Tibial nerve (tissue), 4 donors: ENCODE results near the gene ARID4A. TPM values are rescaled to one million over a fixed set of nuclear protein-coding genes. Genes with fewer than 3 reads are reported as not detected.

Experiments used
- DNase-seq, 2 donors: peaks; one replicate each; pipeline ENCODE4 v3.0.0-alpha.2; 2019; ENCODE audit warnings: low spot score in 2 of 2
- H3K27ac ChIP-seq, 4 donors: fragments of 200-600 bp; sonication (generic) in 3 of 4; one replicate each; pipeline ENCODE4 v1.5.1; 2017 to 2019; ENCODE audit warnings: mild to moderate bottlenecking in 1 of 4
- H3K27me3 ChIP-seq, 2 donors: fragments of 200-600 bp; sonication (generic) in 1 of 2; one replicate each; pipeline versions ENCODE4 v1.5.1 to v1.6.0; 2017 to 2019
- H3K36me3 ChIP-seq, 3 donors: fragments of 200-600 bp; sonication (generic); one replicate each; pipeline ENCODE4 v1.5.1; 2018 to 2019
- H3K4me1 ChIP-seq, 4 donors: fragments of 200-600 bp; sonication (generic) in 3 of 4; one replicate each; pipeline ENCODE4 v1.5.1; 2017 to 2019
- H3K4me3 ChIP-seq, 4 donors: fragments of 200-600 bp; sonication (generic) in 3 of 4; one replicate each; pipeline ENCODE4 v1.5.1; 2017 to 2019; ENCODE audit warnings: mild to moderate bottlenecking in 1 of 4, moderate library complexity in 1 of 4
- H3K9me3 ChIP-seq, 4 donors: fragments of 200-600 bp; sonication (generic) in 3 of 4; one replicate each; pipeline ENCODE4 v1.5.1; 2017 to 2019
- EP300 ChIP-seq, 2 donors: sonication (generic); formaldehyde crosslinking; IDR thresholded peaks; one replicate each; pipeline ENCODE4 v1.6.1; 2017; ENCODE audit warnings: antibody characterized with exemption in 2 of 2, mild to moderate bottlenecking in 1 of 2
- POLR2A ChIP-seq, 2 donors: fragments of 450-650 bp; IDR thresholded peaks; one replicate each; pipeline ENCODE4 v1.6.1; 2017; ENCODE audit warnings: antibody characterized with exemption in 2 of 2, mild to moderate bottlenecking in 2 of 2, moderate library complexity in 2 of 2
- WGBS, 2 donors: methylation state at CpG; one replicate each; pipeline ENCODE4 v1.1.5; 2018; 5-methylcytosine and 5-hydroxymethylcytosine counted together
- total RNA-seq, 4 donors: library from RNA; depleted of rRNA; stranded (reverse); fragments of >200 nt; gene quantifications; one replicate each; pipeline ENCODE4 v1.1.0, GENCODE V29; 2016
- TF ChIP-seq, protein P1 (sequence below), 5 experiments: fragments of 200-600 bp in 3 of 5; fragments of 450-650 bp in 2 of 5; sonication (generic) in 3 of 5; IDR thresholded peaks; one replicate each; pipeline ENCODE4 v1.5.1; 2016 to 2019; ENCODE audit warnings: antibody characterized with exemption in 5 of 5, mild to moderate bottlenecking in 3 of 5, moderate library complexity in 2 of 5

Gene ARID4A
- total RNA-seq, 4 donors from 2014 or later = 20.4 to 45.7 (median 31.3) TPM

DNA sequence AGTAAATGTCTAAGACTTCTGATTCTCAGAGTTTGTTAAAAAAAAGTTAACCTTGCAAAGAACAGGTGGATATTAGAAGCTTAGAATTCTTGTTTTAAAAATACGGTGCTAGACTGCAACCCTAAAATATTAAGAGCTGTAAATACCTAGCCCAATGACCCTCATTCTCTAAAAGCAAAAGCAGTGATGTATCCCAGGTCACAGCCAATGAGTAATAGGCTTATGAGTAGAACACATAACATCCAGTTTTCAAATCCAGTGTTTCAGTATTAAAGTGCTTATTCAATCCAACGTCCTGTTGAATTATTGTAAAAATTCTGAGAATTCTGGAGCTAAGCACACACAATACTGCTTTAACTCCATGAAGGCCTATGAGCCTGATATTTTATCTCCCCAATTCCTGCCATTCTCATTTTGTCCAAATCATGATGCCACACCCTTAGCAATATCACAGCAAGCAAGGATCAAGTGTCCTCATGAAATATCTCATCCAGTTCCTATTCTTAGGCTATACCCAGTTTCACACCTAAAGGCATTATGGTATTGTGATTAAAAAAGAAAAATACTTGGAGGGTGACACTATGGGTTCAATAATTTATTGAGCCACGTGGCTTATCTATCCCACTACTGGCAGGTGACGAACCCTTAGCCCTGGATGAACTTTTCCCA, 15.3 kb upstream of the ARID4A start:
- H3K36me3 ChIP-seq = peaks cover 0 to 63% (median 6%) of the 10 kb centered on the region in 3 donors
- no peak for DNase-seq
- H3K9me3 ChIP-seq = no peaks in the 10 kb centered on the region
- H3K27me3 ChIP-seq = no peaks in the 10 kb centered on the region
- H3K4me3 ChIP-seq = no peak overlapping the region
- 66% methylated on average over 4 of the region's 4 CpGs for WGBS, 2 donors
- TF ChIP-seq EP300 (IDR thresholded peaks at IDR 0.05) = no peak
- TF ChIP-seq, protein P1, sequence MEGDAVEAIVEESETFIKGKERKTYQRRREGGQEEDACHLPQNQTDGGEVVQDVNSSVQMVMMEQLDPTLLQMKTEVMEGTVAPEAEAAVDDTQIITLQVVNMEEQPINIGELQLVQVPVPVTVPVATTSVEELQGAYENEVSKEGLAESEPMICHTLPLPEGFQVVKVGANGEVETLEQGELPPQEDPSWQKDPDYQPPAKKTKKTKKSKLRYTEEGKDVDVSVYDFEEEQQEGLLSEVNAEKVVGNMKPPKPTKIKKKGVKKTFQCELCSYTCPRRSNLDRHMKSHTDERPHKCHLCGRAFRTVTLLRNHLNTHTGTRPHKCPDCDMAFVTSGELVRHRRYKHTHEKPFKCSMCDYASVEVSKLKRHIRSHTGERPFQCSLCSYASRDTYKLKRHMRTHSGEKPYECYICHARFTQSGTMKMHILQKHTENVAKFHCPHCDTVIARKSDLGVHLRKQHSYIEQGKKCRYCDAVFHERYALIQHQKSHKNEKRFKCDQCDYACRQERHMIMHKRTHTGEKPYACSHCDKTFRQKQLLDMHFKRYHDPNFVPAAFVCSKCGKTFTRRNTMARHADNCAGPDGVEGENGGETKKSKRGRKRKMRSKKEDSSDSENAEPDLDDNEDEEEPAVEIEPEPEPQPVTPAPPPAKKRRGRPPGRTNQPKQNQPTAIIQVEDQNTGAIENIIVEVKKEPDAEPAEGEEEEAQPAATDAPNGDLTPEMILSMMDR (IDR thresholded peaks at IDR 0.05) = no peak
- no peak for TF ChIP-seq POLR2A (IDR thresholded peaks at IDR 0.05)
- H3K4me1 ChIP-seq = peaks cover 6 to 62% (median 23%) of the 10 kb centered on the region in 4 donors
- H3K27ac ChIP-seq = peak overlapping the region in 3 of 4 donors; percentile 76 to 89 (median 82)

DNA sequence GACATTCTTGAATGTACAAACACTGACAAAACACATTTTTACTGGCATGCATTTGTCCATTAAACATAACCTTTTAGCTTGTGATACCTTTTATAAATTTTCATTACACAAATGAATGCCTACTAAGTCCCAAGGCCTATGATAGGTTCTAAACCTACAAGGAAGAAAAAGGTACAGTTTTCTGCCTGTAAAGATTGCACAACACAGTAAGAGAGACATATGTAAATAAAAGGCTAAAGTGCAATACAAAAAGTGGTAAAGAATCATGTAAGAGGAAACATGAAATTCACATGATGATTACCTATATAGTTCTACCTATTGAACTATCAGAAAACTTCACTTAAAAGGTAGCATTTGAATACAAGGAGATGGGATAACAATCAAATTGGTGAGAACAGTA, 14.6 kb upstream of the ARID4A start:
- H3K27me3 ChIP-seq = no peaks in the 10 kb centered on the region
- H3K4me3 ChIP-seq = no peak overlapping the region
- H3K9me3 ChIP-seq = no peaks in the 10 kb centered on the region
- H3K36me3 ChIP-seq = peaks cover 0 to 64% (median 6%) of the 10 kb centered on the region in 3 donors
- TF ChIP-seq, protein P1 (IDR thresholded peaks at IDR 0.05) = no peak
- no peak for TF ChIP-seq EP300 (IDR thresholded peaks at IDR 0.05)
- no peak for TF ChIP-seq POLR2A (IDR thresholded peaks at IDR 0.05)
- DNase-seq = no peak
- peak overlapping the region in 1 of 4 donors; percentile 45 for H3K27ac ChIP-seq
- peaks cover 6 to 68% (median 26%) of the 10 kb centered on the region in 4 donors for H3K4me1 ChIP-seq

DNA sequence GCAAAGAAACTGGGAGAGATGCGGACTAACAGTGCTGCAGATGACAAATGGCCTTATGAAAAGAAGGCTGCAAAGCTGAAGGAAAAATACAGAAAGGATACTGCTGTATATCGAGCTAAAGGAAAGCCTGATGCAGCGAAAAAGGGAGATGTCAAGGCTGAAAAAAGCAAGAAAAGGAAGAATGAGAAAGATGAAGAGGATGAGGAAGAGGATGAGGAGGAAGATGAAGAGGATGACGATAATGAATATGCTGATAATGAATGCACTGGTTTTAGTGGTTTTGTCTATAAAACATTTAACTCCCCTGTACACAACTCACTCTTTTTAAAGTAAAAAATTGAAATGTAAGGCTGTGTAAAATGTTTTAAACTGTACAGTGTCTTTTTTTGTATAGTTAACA, 13.2 kb upstream of the ARID4A start:
- TF ChIP-seq EP300 (IDR thresholded peaks at IDR 0.05) (no peak), POLR2A (IDR thresholded peaks at IDR 0.05) (no peak)
- TF ChIP-seq, protein P1 (IDR thresholded peaks at IDR 0.05) = no peak
- Histone ChIP-seq H3K4me1 (peaks cover 6 to 78% (median 29%) of the 10 kb centered on the region in 4 donors), H3K36me3 (peaks cover 0 to 66% (median 6%) of the 10 kb centered on the region in 3 donors)

DNA sequence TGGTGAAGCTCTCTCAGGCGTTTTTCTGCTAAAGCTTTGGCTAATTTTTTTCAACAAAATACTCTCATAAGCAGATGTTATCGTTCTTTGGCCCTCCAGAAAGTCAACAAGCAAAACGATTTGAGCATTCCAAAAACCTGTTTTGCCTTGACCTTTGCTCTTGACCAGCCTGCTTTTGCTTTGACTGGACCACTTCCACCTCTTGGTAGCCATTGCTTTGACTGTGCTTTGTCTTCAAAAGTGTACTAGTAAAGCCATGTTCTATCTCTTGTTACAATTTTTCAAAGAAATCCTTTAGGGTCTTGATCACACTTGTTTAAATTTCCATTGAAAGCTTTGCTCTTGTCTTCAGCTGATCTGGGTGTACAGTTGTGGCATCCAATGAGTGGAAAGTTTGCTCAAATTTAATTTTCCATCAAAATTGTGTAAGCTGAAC, 10.7 kb upstream of the ARID4A start:
- Histone ChIP-seq H3K4me3 (no peak overlapping the region), H3K9me3 (no peaks in the 10 kb centered on the region), H3K4me1 (peaks cover 3 to 70% (median 12%) of the 10 kb centered on the region in 4 donors), H3K27ac (no peak overlapping the region), H3K36me3 (peaks cover 0 to 88% (median 6%) of the 10 kb centered on the region in 3 donors), H3K27me3 (no peaks in the 10 kb centered on the region)
- TF ChIP-seq POLR2A (IDR thresholded peaks at IDR 0.05) (no peak), EP300 (IDR thresholded peaks at IDR 0.05) (no peak)
- TF ChIP-seq, protein P1 (IDR thresholded peaks at IDR 0.05) = no peak
- WGBS, 2 donors = 48 to 50% methylated on average over 3 of the region's 3 CpGs
- DNase-seq = no peak

More for the DNA sequence above, 13.2 kb upstream of the ARID4A start:
- no peak overlapping the region for H3K4me3 ChIP-seq
- no peak for DNase-seq
- no peak overlapping the region for H3K27ac ChIP-seq
- H3K9me3 ChIP-seq = no peaks in the 10 kb centered on the region
- WGBS, 2 donors = 93 to 94% methylated on average over 4 of the region's 4 CpGs
- H3K27me3 ChIP-seq = no peaks in the 10 kb centered on the region

DNA sequence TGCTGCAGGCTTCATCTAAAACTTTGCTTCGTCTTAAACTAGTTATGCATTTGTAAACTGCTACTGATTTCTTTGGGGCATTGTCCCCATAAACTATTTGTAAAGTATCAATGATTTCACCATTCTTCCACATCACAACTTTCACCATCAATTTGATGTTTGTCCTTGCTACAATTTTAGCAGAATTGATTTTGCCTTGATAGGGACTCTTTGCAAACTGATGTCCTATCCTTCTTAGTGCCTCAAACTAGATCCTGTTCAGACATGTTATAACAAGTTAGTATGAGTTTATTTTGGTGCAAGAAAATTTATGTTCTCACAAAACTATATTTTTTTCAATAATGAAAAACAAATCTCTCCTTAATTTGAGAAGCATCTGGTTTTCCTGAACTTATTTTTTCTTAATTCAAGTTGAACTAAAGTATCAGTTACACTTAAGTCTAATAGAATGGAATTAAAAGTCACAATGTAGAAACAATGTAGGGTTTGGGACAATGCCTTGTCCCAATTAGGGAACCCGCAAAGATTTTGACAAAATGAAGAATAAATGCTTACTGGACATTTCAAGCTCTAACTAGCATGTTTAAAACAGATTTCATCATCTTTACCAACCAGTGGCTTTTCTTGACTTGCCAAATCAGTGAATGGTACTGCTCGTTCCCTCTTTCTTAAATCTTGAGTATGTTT, 10.1 kb upstream of the ARID4A start:
- Histone ChIP-seq H3K36me3 (peaks cover 0 to 90% (median 6%) of the 10 kb centered on the region in 3 donors), H3K4me3 (no peak overlapping the region), H3K27ac (no peak overlapping the region)

More for the DNA sequence above, 10.1 kb upstream of the ARID4A start:
- DNase-seq = no peak
- Histone ChIP-seq H3K4me1 (peaks cover 5 to 65% (median 9%) of the 10 kb centered on the region in 4 donors), H3K9me3 (no peaks in the 10 kb centered on the region), H3K27me3 (no peaks in the 10 kb centered on the region)
- 56 to 69% methylated on average over 3 of the region's 3 CpGs for WGBS, 2 donors
- TF ChIP-seq EP300 (IDR thresholded peaks at IDR 0.05) (no peak), POLR2A (IDR thresholded peaks at IDR 0.05) (no peak)
- TF ChIP-seq, protein P1 (IDR thresholded peaks at IDR 0.05) = no peak
